HuH-7.5 (cell line): ENCODE data around the gene WDR7.

ENCODE experiments used
- DNase-seq: peaks from one replicate; pipeline ENCODE4 v3.0.0; 2011; ENCODE audit warnings: low spot score

WDR7 gene

GRCh38 chr18:57043241-57043640 is 392.1 kb downstream of the WDR7 start:
- no peak for DNase-seq

DNA sequence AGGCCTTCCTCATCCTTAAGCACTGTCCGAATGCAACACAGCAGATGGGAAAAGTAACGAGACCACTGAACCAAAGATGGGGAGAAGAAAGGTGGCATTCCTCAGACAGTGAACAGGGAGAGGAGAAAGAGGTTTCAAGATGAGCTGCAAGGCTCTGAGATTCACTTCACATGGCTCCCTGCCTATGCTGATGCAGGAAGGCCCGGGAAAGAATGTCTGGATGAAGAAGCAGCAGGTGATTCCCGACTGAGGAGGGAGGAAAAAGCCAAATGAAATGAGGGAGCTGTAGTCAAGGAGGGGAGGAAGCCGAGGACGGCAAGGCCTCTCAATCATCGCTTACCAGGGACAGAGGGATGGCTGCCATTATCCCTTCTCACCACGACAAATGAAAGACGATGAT is 397.2 kb downstream of the WDR7 start:
- DNase-seq = no peak

DNA sequence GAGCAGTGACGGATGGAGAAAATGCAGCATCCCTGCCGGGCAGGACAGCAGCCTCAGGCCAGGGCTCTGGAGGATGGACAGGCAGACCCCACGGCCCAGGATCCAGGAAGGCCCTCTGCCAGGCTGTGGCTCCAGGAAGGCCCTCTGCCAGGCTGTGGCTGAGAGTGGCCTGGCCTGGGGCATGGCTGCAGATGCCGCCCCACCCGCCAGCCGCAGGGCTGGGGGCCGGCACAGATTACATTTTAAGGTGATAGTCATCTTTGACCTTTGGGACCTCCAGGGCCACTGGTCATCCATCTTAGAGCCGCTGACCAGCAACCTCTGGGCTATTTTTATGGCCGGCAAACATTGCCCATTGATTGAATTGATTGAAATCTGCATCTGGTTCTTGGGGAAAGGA is 397.7 kb downstream of the WDR7 start:
- DNase-seq = no peak

DNA sequence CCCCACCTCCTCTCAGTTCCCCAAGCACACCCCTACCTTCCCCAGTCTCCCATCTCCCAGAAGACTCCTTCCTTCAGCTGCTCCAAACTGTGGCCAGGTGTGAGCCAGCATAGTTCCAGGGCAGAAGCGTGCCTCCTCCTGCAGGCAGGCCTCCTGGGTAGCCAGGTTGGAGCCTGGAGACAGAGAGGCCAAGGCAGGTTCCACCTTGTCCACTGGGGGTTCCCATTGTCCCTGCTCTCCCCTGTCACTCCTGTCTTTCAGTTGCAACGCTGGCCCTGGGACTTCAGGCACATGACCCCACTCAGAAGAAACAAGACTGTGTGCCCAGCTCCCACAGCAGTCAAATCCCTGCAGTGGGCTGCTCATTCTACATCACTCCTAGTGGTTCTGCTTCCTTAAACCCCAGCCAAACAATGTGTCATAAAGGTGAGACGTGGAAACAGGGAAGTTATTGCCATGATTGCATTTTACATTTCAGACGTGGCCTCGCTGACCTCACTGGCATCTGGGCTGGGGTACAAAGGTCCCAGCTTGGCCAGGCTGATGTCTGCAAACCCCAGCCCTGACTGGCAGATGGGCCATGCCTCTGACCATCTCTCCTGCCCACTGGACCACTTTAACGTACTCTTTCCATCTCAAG is 399.3 kb downstream of the WDR7 start:
- DNase-seq = peak; percentile 31

DNA sequence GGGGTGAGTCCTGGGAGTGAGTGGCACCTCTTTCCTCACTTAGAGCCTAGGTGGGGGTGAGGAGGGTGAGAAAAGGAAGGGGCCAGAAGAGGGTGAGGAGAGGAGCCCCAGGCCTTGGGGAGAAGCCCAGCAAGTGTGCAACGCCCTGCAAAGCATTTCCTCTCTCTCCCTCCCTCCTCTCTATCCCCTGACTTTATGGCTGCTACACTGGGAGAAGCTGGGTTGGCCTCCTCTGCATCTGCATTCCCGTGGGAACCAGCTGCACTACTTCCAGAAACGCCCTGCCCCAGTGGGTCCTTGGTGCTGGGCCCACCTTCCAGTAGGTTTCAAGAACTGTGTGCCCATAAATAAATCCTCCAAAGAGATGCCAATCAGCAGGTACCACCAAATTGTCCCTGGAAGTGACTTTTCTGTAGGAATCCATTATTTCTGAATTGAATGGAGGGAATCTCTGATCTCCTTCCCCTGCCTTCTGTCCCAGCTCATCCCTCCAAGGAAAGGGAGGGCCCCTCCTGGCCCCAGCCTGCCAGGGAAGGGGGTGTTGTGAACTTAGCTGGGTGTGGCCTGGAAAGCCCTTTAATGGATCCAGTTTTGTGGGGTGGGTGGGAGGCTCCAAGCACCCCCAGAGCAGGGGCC is 400.0 kb downstream of the WDR7 start:
- no peak for DNase-seq

DNA sequence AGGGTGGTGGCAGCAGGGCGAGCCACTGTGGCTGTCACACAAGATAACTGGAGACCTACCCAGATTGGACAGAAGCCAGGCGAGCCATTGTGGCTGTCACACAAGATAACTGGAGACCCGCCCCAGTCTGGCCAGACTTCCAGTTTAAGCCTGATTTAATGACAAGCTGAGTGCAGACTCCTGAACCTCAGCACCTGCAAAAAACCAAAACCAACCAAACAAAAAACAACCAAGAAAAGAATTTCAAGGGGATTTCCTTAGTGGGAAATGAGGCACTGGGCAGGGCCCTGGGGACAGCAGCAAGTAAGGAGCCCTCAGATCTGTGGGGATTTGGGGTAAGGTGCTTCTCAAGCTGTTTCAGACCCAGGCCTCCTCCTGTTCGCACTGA is 400.5 kb downstream of the WDR7 start:
- DNase-seq = no peak

- no peak for DNase-seq
Measured at GRCh38 chr18:57052173-57052572, 401.0 kb downstream of the WDR7 start.

GRCh38 chr18:57052759-57053158 is 401.6 kb downstream of the WDR7 start:
- peak; percentile 20 for DNase-seq

GRCh38 chr18:57054891-57055290 is 403.7 kb downstream of the WDR7 start:
- no peak for DNase-seq

DNA sequence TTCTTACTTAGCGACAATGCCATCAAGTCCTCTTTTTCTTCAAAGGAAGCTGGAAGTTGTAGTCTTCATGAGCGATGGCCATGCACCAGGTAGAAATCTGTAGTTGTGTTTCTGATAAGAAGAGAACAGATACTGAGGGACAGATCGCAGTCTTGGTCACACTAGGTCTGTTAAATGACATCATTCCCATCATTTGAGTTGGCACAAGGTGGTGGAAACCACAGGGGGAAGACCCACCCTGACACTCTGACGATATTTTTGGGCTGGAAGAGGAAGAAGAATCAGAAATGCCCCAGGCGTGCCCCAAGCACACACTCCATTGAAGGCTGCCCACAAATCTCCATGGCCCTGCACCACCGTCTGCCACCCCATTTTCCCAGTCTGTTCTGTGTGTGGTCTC is 406.7 kb downstream of the WDR7 start:
- DNase-seq = no peak

DNA sequence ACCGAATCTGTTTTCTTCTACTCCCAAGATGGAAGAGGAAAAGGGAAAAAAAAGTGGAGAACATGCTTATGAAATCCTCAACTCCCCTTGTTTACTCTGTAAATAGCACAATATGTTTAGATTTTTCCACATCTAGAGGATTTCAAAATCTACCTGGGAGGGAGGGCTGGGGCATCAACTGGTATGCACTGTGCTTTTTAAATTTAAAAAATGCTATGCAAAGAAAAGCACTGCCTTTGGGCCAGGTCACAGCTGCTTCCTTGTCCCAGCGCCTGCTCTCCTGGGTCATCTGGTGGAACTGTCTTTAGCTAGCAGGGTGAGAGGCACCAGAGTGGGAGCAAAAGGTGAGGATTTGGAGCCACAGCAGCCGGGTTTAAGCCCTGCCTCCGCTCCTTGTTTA is 407.6 kb downstream of the WDR7 start:
- DNase-seq = no peak

DNA sequence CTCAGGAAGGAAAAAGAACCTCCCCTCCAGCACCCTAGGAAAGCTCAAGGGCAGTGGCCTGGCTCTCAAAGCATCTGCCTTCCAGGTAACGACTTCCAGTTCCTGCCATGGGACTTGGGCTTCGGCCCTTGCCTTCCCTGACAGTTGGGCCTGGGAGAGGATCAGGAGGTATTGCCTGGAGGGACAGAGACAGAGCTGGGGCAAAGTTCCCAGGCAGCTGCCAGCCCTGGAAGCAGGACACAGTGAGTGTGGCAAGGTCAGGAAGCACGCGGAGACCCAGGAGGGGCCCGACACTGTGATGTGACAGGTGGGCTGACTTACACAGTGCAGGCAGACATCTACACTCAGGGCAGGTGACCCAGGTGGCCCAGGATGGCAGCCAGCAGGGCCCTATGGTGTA is 408.2 kb downstream of the WDR7 start:
- no peak for DNase-seq

GRCh38 chr18:57060814-57061213 is 409.7 kb downstream of the WDR7 start:
- no peak for DNase-seq

DNA sequence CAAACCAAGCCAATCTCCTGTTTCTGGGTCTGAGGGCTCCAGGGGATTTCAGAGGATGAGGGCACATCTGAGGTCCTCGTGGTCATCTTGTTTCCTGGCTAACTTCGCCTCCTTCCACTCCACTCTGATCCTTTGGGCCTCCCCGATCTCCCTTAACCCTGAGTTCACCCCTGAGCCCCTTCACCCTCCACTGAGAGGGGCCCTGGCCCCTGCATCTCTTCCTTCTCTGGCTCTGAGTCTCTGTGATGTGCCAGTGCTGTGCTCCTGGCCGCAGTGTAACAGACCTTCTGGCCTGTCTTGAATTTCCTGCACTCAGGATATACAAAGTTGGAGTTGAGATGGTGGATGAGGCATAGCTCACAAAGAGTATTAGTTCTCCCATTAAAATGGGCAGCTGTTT is 411.0 kb downstream of the WDR7 start:
- DNase-seq = no peak

DNA sequence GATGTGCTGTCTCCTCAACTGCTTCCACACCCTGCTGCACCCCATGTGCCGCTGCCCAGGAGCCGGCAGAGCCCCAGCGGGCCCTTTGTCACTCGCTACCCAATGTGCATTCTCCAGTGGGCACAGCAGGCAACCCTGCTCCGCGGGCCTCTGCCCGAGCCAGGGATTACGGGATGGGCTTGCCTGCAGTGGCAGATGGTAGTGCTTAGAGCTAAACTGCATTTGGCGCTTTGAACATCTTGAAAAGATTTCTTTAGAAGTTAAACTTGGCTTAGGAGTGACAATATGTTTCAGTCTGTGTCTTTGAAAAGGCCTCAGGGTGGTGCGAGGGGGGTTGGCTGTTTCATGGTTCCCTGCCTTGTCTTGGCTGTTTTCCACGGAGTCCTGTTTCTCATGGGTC is 411.7 kb downstream of the WDR7 start:
- DNase-seq = no peak

GRCh38 chr18:57063601-57064103 is 412.5 kb downstream of the WDR7 start:
- no peak for DNase-seq

DNA sequence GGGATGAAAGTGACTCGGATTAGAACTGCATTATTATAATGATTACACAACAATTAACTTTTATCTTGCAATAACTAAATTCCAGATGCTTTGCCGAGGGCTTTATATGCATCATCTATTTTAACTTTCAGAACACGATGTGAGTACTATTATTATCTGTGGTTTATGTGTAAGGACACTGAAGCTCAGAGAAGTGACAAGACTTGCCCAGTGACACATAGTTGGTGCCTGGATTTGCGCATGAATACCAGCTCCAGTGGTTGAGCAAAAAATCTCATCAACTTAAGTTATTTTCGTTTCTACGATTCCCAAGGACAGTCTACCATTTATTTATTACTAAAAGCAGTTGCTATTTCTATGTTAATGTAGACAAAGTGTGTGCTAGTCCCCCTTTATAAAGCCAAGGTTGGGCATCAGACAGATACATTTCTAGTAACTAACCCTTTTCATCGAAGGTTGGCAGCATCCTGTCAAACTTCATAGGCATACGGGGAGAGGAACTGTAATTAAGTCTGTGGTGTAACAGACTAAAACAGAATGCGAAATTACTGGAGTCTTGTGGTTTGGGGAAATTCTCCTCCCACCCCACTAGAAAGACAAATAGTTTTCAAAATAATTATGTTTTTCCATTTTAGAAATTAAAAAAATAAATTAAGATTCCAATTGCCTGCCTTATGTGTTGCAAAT is 422.5 kb downstream of the WDR7 start:
- DNase-seq = no peak

- DNase-seq = no peak
Measured at GRCh38 chr18:57075716-57076400, 424.7 kb downstream of the WDR7 start.

DNA sequence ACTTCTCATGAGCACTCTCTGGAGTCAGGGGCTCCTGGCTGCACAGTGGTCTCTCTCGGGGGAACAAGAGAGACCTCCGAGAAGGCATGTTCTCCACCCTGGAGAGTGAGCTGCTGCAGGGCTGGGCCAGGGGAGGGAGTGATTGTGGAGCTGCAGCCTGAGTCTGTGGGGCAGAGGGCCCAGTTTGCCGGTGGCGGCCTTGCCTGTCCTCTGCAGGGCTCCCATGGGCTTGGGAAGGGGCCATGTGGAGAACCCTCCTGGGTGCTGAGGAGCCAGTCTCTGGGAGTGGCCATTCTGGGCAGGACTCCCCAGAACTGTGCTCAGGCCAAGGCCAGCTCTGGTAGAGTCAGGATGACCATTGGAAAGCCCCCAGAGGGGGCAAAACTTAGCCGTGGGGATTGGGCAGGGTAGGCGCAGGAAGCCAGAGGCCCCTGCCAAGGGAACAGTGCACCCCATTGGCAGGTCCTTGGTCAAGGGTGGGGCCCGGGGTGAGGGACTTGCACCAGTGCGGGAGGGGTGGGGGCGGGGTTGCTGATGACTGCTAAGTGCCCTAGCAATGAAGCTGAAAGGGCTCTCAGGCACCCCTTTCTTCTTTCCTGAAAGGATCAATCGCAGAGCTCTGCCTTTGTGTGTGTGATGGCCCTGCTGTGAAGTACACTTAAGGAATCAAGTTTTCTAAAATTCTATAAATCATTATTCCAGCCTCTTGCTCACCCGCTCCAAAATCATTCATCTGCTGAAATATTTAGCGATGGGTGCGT is 426.0 kb downstream of the WDR7 start:
- DNase-seq = no peak

DNA sequence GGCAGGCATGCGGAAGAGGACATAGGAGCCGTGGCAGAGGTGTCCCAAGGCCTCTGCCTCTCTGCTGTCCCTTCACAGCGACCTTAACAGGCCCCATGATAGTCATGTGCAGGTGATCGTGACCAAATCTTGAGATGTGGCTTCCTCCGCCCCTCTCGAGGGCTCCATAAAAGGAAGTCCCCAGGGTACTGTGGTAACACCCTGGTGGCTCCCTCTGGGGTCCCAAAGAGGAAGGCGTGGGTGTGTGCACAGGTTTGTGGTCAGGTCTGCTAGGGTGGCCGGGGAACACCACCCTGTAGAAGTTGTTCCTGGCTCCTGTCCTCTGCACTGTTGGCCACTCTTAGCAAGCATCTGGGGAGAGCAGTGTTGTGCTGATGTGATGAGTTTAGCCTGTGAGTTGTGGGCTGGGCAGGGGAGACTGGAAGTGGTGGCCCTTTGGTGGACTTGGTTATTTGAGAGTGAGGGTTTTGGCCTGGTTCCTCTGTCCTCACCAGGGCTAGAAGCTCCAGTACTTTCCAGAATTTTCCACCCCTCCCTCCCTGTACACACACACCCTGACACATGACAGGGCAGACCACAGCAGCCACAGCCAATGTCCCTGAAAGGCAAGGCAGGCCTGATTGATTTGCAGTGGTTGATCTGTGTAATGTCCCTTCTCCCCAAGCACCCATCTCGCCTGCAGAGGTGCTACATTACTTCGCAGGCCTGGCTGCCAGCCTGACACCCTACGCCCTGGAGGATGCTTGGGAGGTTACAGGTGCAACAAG is 426.8 kb downstream of the WDR7 start:
- no peak for DNase-seq

DNA sequence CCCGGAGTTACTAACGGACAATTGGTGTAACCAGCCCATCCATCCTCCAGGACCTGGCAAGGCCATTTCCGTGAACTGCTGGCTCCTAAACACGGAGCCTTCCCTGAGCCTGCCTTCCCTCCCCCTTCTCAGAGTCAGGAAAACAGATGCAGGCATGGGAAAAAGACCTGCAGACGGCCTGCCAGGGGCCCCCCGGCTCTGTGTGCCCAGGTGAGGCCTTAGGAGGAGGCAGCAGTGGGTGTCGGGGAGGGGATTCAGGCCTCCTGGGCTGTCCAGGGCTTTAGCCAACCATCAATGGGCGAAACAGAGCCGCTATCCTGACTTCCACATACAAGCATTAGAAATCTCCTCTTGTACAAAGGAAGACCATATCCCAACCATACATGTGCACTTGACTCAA is 427.5 kb downstream of the WDR7 start:
- no peak for DNase-seq
